ENCODE measurements around the gene RYR1.

Gene RYR1

DNA sequence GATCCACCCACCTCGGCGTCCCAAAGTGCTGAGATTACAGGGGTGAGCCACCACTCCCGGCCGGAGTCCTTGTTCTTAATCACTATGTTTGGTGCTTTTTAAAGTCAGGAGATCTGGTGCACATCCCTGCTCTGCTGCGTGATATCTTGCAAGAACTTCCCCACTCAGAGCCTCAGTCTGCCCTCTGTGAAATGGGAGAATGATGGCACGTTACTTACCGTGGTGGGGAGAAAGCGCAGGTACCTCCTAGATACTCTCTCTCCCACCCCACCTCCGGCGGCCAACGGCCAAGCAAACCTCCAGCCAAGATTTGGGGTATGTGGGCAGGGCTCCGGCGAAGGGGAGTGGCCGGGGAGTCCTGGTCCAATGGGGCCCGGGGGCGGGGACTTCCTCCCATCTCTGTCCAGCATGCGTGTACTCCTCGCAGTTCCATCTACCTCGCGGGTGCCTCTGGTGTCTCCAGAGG lies at the start of gene RYR1:
Gene RYR1 (plus strand): TSS at position 424 of the 466 bp plus-strand sequence. CDS start 139 bp downstream, outside the sequence.
- DNase-seq = no peak

DNA sequence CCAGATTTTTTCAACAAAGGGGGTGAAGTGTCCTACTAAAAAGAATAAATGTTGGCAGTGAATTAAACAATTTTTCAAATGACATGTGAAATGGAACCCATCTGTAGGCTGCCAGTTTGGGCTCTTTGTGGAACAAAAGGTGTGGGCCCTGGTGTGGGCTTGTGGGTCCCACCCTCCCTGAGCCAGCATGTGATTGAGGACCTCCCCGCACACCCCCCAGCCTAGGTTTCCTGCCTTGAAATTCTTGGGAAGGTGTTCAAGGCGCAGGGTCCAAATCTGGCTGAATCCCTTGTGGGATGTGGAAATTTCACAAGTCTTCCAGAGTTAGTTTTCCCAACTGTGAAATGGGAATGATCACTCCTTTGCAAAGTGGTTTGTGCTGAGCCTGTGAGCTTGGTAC lies 49.7 kb upstream of the RYR1 start:
- DNase-seq = no peak

DNA sequence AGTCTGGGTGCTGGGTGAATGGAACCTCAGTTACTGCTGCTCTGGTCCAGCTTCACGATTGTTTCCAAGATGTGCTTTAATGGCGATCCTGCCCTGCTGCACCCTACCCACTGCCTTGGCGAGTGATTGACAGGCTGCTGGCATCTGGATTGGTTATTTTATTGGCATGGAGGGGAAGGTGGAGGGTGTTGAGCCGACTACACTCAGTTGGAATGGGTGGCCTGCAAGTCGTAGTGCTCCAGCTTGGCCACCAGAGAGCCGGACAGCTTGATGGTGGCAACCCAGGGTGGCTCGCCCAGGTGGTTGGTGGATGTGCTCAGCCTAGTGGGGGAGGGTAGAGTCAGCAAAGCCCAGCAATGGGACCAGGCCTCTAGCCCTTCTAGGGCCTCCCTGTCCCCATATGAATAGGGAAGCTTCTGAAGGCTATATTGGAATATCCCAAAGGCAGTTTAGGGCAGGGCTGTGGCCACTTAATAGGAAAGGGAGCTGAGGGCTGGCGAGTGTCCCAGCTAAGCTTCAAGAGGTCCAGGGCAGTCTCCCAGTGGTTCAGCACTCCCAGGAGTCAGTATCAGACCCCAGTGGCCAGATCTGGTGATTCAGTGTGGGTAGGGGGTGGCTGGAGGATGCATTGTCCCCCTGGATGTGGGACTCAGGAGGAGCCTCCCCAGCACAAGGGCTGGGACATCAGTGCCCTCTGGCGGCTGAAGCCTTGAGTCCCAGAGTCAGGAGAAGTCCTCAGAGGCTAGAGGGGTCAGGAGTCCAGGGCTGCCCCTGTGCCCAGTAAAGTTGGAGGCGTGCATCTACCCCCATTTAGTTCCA lies 49.1 kb upstream of the RYR1 start:
- no peak for DNase-seq

DNA sequence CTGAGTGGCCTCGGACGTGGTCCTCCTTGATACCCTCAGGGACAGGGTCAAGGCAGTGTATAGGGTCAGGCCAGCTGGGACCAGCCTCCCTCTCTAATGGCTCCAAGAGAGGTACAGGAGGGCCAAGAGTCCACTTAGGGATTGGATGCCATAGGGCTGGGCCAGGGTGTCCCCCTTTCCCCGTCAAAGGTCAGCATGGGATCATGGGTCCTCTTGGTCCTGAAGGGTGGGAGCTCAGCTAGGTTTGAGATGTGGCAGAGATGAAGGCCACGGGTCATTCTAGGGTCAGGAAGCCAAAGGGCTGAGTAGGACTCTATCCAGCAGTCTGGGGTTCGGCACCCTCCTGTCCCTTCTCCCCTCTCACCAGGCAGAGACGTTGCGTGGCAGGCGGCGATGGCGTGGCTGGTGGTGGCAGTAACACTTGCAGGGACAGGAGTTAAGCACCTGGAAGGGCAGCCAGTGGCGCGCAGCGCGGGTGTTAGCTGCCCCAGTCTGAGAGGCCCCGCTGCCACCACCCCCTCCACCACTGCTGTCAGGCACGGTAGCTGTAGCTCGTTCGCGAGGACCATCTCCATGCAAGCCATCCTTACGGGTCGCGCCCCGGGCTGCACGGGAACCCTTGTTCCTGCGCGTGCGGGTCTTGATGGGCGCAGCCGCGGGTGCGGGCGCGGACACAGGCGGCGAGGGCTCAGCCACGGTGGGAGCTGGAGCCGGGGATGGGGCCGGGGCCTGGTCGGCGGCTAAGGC lies 48.3 kb upstream of the RYR1 start:
- no peak for DNase-seq

DNA sequence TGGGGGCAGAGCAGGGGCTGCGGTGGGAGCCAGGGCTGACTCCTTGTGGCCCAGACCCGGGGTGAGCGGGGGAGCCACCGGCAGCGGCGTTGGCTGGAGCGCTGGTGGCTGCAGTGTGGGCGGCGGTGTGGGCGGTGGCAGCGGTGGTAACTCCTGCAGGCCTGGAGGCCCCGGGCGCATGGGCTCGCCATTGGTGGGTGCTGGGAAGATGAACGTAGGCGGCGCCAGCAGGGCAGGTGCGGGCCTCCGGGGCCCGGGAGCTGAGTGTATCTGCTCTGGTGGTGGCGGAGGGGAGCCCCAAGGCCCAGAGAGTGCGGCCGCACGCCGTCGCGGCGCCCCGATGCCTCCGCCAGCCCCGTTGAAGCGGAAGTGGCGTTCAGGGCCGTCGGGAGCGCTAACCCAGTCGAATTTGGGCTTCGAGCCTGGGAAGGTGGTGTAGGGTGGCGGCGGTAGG lies 47.7 kb upstream of the RYR1 start:
- DNase-seq = no peak

DNA sequence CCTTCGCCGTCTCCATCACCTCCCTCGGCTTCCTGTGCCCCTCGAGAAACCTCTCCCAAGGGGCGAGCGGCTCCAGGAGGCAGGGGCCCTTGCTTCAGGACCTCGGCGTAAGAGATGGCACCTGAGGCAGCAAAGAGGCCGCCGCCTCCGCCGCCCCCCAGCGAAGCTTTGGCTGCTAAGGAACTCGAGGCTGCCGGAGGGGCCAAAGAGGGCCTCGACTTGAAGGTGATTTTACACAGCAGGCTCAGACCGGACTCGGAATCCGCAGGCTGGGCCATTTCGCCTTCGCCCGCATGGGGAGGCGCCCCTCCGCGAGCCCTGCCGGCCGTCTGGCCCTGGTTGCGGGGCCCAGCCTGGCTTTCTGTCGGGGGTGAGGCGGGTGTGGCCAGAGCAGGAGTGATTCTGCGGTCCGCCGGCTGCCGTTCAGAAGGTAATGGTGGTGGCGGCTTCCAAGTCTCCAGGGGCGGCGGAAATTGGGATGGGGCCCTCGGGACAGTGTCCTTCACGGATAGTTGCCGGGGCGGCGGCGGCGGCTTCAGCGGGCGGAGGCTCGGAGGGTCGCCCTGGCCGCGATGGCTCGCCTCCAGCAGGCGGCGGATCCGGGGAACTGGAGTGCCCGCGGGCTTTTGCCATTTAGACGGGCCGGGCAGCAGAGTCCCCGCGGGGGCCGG lies 47.1 kb upstream of the RYR1 start:
- no peak for DNase-seq

DNA sequence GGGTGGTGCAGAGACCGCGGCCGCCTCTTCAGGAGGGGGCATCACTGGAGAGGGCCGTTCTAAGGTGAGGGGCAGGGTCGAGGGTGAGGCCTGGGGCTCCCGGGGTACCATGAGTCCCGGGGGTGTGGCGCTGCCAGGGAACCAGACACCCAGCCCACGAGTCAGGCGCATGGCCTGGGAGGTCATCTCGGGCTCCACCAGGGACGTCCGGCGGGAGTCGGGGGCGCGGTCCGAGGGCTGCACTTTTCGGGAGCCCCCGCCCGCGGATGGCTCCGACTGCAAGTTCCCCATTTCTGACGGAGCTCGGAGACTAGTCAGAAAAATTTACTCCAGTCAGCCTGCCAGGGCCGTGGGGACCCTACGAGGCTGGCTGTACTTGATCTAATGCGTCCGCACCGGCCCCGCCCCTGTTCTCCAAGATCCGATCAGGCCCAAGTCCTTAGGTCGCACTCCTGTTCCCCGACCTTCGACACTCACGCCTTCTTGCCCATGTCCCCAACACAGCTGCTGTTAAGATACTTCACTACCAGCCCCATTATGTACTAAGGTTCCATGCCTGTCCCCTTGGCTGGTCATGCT lies 46.4 kb upstream of the RYR1 start:
- no peak for DNase-seq

DNA sequence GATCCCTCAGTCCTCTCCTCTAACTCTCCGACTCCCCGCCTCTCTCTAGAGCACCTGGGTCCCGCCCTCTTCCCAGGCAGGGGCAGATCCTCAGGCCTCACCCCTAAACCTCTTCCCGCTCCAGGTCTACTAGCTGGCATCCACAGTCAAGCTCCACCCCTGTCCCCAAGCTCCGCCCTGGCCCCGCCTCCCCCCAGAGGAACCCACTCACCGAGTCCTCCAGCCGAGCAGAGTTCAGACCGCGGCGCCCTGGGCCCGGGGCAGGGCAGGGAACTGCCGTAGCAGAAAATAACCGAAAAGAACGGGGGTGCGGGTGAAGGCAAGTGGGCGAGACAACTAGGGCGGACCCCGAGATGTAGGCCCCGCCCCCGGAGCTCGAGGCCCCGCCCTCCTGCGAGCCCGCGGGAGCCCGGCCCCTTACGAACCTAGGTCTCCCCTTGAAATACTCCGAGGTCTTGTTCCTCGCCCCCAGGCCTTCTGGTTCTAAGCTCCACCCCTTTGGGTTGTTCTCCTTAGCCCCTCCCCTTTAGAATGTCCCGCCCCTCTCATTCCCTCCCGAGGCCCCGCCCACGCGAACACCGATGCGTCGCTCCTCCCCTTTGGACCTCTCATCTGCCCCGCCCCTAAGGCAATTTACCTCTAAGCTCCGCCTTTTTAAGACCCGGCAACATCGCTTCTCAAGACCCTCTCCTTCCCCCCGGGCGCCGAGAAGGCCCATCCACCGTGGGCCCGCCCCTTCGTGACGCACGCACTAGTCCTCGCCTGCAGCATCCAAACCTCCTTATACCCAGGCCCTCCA lies 45.7 kb upstream of the RYR1 start, which contains the start of gene GGN:
Gene GGN (minus strand): TSS at position 485 of the 799 bp plus-strand sequence. CDS start 773 bp downstream, outside the sequence.
- DNase-seq = peak; percentile 94

DNA sequence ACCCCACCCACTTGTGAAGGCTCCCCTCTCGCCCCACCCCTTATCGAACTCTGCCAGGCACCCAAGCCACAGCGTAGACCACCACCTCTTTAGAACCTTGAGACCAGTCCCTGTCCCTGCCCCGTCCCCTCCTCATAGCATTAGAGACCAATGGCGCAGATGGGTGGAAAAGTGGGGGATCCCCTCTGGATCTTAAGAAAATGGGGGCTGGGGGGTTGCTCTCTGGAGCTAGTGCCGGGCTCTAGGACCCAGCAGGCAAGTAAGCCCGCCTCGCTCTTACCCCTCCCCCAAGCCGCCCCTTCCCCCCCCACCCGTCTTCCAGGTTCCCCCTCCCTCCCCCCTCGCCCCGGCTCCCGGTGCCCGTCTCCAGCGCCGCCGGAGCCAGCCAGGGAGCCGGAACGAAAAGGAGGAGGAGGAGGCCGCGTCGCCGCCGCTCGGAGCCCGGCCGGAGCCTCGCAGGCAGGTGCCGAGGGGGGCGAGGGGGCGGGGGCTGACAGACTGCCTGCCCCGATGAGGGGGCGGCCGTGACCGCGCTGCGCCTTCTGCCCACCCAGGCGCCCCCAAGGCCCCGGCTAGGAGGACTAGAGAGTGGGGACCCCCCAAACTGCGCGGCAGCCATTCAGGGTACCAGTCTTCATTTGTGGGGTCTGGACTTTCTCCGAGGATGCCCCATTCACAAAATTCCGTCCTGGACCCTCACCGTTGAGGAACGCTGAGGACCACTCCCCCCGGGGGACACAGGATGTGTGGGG lies 45.0 kb upstream of the RYR1 start, which contains the start of gene SPRED3:
Gene SPRED3 (plus strand): TSS at position 349 of the 752 bp plus-strand sequence. CDS start 1,606 bp downstream, outside the sequence.
- no peak for DNase-seq

DNA sequence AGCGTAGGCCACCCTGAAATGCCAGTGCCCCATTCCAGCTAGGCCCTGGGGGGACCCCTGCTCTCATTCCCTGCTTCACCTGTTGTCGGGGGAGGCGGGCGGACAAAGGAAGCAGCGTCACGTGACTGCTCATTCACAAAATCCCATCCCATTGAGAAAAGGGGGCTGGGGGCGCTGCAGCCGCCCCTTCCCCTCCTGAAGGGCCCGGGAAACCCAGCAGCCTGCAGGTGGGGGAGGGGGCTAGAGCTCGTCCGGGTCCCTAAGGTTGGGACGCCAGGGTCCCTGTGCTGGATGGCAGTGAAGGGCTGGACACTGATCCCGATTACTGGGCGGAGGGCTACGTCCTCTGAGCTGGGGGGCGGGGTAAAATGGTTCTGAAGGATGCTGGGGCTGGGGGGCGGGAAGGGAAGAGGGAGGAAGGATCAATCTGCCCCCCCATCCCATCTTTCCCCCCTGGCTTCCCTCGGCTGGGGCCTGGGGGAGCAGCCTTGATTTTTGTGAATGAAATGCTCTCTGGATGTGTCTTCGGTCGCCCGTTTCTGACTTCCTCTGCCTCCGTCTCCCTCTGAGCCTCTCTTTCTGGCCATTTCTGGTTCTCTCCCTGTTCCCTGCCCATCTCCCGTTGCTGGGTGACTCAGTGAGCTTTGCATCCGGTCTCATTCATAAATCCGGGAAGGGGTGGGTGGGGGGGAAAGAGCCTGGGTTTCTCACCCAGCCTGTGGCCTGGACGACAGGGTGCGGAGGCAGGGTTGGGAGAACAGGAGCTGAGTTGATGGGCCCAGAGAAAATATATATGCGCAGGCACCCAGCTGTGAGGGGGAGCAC lies 44.2 kb upstream of the RYR1 start:
- peak; percentile 67 for DNase-seq

DNA sequence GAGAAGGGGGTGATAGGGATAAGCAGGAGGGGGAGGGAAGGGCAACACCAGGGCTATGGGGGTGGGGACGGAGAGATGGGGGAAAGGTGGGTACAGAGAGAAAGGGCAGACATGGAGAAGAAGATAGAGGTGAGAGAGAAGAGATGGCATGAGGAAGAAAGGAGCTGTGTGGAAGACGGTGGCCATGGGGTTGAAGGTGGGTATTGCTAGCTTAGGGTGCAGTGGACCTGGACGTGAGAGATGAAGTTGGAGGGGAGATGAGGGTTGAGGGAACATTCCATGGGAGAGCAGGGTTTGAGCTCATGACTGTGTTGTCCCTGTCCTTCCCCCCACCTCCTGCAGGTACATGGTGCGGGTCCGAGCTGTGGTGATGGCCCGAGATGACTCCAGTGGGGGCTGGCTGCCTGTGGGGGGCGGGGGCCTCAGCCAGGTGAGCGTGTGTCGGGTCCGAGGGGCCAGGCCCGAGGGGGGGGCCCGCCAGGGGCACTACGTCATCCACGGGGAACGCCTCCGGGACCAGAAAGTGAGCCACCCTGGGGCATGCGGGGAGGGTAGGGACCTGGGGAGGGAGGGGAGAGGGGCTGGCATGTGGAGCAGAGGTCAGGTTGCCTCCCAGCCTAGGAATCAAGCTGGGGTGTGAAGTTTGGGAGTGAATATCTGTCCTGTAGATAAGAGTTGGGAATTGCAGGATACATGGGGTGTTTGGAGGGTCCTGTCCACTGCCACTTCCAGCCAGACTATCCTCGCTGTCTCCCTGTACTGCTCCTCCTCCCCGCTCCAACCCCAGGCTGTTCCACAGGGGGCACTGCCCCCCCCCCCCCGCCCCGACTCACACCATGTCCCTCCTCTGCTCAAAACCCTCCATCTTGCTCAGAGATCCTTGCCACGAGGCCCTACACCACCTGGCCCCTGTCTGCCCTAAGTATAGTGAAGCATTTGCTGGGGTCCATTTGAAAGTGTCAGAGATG lies 43.2 kb upstream of the RYR1 start:
- no peak for DNase-seq

DNA sequence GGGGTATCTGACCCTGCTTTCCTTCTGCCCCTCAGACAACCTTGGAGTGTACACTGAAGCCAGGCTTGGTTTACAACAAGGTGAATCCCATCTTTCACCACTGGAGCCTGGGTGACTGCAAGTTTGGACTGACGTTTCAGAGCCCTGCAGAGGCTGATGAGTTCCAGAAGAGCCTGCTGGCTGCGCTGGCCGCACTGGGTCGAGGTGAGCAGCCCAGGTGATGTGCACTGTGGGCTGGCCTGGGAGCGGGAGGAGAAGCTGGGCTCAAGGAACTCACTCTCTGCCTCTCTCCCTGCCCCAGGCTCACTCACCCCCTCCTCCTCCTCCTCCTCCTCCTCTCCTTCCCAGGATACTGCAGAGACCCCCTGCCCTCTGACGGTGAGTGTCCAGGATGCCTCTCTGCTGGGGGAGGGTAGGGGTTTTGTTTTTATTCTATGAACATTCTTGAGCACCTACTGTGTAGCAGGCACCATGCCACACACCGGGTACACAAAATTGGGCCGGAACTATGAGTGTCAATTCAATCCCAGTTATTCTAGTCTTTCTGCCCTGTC lies 41.5 kb upstream of the RYR1 start:
- no peak for DNase-seq

DNA sequence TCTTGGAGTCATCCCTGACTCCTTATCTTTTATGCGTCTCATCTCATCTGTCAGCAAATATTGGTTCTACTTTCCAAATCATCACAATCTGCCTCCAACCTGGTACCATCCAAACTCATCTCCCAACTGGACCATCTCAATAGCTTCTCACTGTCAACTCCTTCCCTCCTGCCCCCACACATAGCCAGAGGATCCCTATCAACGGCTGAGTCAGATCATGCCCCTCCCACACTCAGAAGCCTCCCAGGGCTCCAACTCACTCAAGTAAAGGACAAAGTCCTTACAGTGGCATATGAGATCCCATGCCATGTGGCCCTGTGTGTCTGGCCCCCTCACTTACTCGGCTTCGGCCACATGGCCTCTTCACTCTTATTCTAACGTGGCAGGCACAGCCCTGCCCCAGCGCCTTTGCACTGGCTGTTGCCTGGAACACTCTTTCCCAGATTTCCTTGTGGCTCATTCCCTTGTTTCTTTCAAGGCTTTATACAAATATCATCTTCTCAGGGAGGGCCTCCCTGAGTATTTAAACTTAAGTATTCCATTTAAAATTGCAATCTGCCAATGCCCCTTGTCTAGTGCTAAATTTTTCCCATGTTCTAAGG lies 40.7 kb upstream of the RYR1 start:
- no peak for DNase-seq

DNA sequence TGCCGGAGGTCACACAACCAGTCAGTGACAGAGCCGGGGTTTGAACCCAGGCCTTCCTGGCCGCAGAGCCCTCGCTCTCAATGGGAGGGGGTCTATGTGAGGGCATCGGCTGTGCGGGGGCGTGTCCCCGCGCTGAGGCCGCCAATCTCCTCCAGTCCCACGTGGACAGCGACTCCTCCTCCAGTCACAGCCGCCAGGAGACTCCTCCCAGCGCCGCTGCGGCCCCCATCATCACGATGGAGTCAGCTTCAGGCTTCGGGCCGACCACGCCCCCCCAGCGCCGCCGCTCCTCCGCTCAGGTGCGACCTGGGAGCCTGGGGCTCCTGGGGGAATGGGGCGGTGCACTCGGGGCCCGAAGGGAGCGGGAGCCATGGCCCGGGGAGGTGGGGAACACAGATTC lies 39.0 kb upstream of the RYR1 start:
- no peak for DNase-seq

DNA sequence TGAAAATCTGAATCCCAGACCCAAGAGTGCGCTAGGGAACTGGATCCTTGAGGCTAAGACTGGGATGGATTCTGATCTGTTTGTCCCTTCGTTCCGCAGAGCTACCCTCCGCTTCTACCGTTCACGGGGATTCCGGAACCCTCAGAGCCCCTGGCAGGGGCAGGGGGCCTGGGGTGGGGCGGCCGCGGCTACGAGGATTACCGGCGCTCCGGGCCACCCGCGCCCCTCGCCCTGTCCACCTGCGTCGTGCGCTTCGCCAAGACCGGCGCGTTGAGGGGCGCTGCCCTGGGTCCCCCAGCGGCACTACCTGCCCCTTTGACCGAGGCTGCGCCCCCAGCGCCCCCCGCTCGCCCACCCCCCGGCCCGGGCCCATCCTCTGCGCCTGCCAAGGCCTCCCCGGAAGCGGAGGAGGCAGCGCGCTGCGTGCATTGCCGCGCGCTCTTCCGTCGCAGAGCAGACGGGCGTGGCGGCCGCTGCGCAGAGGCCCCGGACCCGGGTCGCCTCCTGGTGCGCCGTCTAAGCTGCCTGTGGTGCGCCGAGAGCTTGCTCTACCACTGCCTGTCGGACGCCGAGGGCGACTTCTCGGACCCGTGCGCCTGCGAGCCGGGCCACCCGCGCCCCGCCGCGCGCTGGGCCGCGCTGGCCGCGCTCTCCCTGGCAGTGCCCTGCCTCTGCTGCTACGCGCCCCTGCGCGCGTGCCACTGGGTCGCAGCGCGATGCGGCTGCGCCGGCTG lies 37.9 kb upstream of the RYR1 start:
- no peak for DNase-seq

DNA sequence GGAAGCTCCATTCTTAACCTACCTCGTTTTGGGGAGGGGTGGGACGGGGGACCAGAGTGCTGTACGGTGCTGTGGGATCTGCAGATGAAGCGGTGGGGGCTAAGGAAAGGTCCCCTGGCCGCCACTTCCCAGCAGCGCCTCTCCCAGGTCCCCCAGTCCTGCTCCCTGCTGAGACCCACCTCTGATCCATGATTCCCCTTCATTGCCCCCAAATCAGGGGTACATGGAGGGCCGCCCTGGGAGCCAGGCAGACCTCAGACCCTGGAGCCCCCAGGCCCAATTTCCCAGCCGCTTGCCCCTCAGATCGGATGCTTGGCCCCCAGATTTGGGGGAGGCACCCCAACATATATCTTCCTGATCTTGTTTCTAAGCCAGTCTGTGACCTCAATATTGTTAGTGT lies 34.4 kb upstream of the RYR1 start:
- DNase-seq = no peak

DNA sequence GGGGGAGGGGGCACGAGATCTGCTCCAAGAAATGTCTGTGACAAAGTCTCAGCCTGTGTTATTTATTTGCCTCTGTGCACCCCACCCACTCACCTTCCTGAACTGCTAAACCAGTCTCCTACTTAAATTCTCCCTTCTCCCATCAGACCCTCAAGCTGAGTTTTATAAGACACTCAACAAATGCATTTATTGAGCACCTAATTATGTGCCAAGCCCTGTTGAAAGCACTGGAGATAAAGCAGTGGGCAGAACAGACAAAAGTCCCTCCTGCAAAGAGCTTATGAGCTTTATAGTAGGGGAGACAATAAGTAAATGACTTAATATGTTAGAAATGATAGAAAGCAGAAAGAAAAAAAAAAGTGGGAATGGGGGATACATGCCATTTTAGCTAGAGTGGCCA lies 34.0 kb upstream of the RYR1 start:
- DNase-seq = no peak

DNA sequence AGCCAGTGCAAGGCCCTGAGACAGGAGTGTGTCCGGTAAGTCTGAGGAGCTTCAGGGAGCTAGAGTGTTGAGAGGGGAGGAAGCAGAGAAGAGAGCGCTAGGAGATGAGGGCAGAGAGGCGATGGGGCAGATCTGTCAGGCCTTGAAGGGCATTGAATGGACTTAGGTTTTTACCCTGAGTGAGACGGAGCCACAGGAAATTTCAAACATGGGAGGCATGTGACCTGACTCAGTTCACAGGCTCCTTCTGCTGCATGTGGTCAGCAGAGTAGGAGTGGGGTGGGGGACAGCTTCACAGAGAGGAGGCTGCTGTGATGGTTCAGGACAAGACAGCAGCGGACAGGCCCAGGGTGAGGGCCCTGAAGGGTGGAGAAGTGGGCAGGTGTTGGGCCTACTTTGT lies 33.1 kb upstream of the RYR1 start:
- DNase-seq = no peak
